Gastroesophageal sphincter (tissue), 3 donors: ENCODE results near the gene CHEK2.

Source experiments
- CTCF ChIP-seq, 4 experiments: fragments of 200-600 bp in 2 of 4; fragments of 450-650 bp in 2 of 4; sonication (generic) in 1 of 4; IDR thresholded peaks; one replicate each; pipeline ENCODE4 v1.5.1; 2017 to 2019; ENCODE audit warnings: antibody characterized with exemption in 4 of 4, mild to moderate bottlenecking in 2 of 4, moderate library complexity in 2 of 4
- EP300 ChIP-seq: sonication (generic); formaldehyde crosslinking; IDR thresholded peaks from one replicate; pipeline ENCODE4 v1.6.1; 2017; ENCODE audit warnings: antibody characterized with exemption, mild to moderate bottlenecking
- POLR2A ChIP-seq, 2 donors: fragments of 450-650 bp; IDR thresholded peaks; one replicate each; pipeline ENCODE4 v1.6.1; 2017; ENCODE audit warnings: antibody characterized with exemption in 2 of 2, mild to moderate bottlenecking in 2 of 2, moderate library complexity in 1 of 2
- POLR2AphosphoS5 ChIP-seq: sonication (generic); formaldehyde crosslinking; IDR thresholded peaks from one replicate; pipeline ENCODE4 v1.6.1; 2017; ENCODE audit warnings: antibody characterized with exemption

- no peak for TF ChIP-seq EP300
- no peak for TF ChIP-seq CTCF (IDR thresholded peaks at IDR 0.05)
- no peak for TF ChIP-seq POLR2A (IDR thresholded peaks at IDR 0.05)
- no peak for TF ChIP-seq POLR2AphosphoS5
Measured at GRCh38 chr22:28774378-28774777, 32.8 kb upstream of the CHEK2 start.
